Measurements from ENCODE around the gene DLX3. TPM values are rescaled to one million over a fixed set of nuclear protein-coding genes. Genes with fewer than 3 reads are reported as not detected.

Gene DLX3
- total and polyA plus RNA-seq, 12 donors: 0.03 to 0.23 (median 0.11) TPM; not detected in 9

GRCh38 chr17:50003911-50004310 lies 8.9 kb upstream of the DLX3 start:
- no peak for TF ChIP-seq CTCF (IDR thresholded peaks at IDR 0.05)
- 76 to 77% methylated on average over 4 of the region's 4 CpGs for WGBS, 2 donors
- Histone ChIP-seq H3K4me1 (no peaks in the 10 kb centered on the region), H3K9me3 (peaks cover 0 to 8% (median 0%) of the 10 kb centered on the region in 11 donors), H3K36me3 (no peaks in the 10 kb centered on the region), H3K27me3 (peaks cover 0 to 84% (median 71%) of the 10 kb centered on the region in 7 donors), H3K27ac (no peak overlapping the region), H3K4me3 (no peak overlapping the region)
- ATAC-seq: no peak
- DNase-seq: no peak
- intact Hi-C loops (cut with DNase I): no loop called here

- 56 to 59% methylated on average over 11 of the region's 11 CpGs for WGBS, 2 donors
- TF ChIP-seq CTCF (IDR thresholded peaks at IDR 0.05): no peak
- DNase-seq (no peak), ATAC-seq (no peak)
- no peak overlapping the region for H3K4me3 ChIP-seq
- no peaks in the 10 kb centered on the region for H3K36me3 ChIP-seq
- intact Hi-C loops (cut with DNase I): loop anchor here (1.0 to 10.0 kb wide), 12 partner anchors 47 to 432 kb away; partner anchors contain the start of gene SLC35B1 (in 6 of the 10)
- H3K27me3 ChIP-seq: peaks cover 24 to 97% (median 96%) of the 10 kb centered on the region in 7 donors
- no peaks in the 10 kb centered on the region for H3K9me3 ChIP-seq
- H3K4me1 ChIP-seq: peaks cover 7 to 27% (median 21%) of the 10 kb centered on the region in 9 donors
- no peak overlapping the region for H3K27ac ChIP-seq
Observed at GRCh38 chr17:49998836-49999511, 4.0 kb upstream of the DLX3 start.

GRCh38 chr17:49997773-49998703 lies 3.0 kb upstream of the DLX3 start:
- Histone ChIP-seq H3K27ac (no peak overlapping the region), H3K4me3 (no peak overlapping the region), H3K4me1 (peaks cover 7 to 34% (median 31%) of the 10 kb centered on the region in 9 donors), H3K9me3 (no peaks in the 10 kb centered on the region), H3K27me3 (peaks cover 29 to 97% (median 95%) of the 10 kb centered on the region in 7 donors), H3K36me3 (no peaks in the 10 kb centered on the region)
- WGBS, 2 donors: 43 to 48% methylated on average over 20 of the region's 20 CpGs
- peak; percentile 89 to 96 (median 95) for TF ChIP-seq CTCF (IDR thresholded peaks at IDR 0.05)
- ATAC-seq (peak; percentile 48 to 85 (median 76)), DNase-seq (peak; percentile 57 to 83)
- intact Hi-C loops (cut with DNase I): loop anchor here (1.0 to 10.0 kb wide), 14 partner anchors 46 to 431 kb away; partner anchors contain the start of gene SLC35B1 (in 6 of the 10)

- Histone ChIP-seq H3K27ac (no peak overlapping the region), H3K4me3 (peak overlapping the region in 6 of 10 donors; percentile 31 to 53 (median 48)), H3K27me3 (peaks cover 29 to 99% (median 96%) of the 10 kb centered on the region in 7 donors), H3K36me3 (no peaks in the 10 kb centered on the region), H3K9me3 (no peaks in the 10 kb centered on the region), H3K4me1 (peaks cover 7 to 37% (median 31%) of the 10 kb centered on the region in 9 donors)
- WGBS, 2 donors: 41 to 43% methylated on average over 6 of the region's 6 CpGs
- no peak for TF ChIP-seq CTCF (IDR thresholded peaks at IDR 0.05)
- ATAC-seq: no peak
- no peak for DNase-seq
- intact Hi-C loops (cut with DNase I): loop anchor here (1.0 to 10.0 kb wide), 12 partner anchors 45 to 430 kb away; partner anchors contain the start of gene SLC35B1 (in 6 of the 10)
Observed at GRCh38 chr17:49997301-49997650, 2.3 kb upstream of the DLX3 start.

All from heart right ventricle (tissue), 16 donors.